Measurements from ENCODE around the gene LIN52.

Gene LIN52

DNA sequence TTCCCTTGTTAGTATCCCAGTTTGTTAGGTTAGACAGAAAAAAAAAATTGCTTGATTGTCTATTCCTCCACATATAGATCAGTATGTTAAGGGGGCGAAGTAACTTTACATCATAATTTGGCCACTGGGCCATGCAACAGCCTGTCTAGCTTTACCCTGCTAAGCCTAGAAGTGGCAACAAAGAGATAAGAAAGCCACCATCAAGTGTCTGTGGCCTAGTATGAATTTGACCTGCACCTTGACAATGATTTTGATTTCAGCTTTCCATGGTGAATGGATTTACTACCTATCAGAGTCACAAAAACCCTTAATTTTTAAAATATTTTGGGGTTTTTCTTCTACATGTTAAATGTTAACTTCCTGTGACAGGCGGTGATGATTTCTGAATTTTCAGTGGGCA, 63.9 kb downstream of the LIN52 start:
- Mint-ChIP-seq H3K36me3 (ENCODE audit: low read depth) (no peaks in the 10 kb centered on the region), H3K9me3 (no peaks in the 10 kb centered on the region), H3K27ac (no peak overlapping the region), H3K27me3 (ENCODE audit: low read depth) (no peaks in the 10 kb centered on the region), H3K4me1 (no peaks in the 10 kb centered on the region), H3K4me3 (no peak overlapping the region)
- TF ChIP-seq, protein P1, sequence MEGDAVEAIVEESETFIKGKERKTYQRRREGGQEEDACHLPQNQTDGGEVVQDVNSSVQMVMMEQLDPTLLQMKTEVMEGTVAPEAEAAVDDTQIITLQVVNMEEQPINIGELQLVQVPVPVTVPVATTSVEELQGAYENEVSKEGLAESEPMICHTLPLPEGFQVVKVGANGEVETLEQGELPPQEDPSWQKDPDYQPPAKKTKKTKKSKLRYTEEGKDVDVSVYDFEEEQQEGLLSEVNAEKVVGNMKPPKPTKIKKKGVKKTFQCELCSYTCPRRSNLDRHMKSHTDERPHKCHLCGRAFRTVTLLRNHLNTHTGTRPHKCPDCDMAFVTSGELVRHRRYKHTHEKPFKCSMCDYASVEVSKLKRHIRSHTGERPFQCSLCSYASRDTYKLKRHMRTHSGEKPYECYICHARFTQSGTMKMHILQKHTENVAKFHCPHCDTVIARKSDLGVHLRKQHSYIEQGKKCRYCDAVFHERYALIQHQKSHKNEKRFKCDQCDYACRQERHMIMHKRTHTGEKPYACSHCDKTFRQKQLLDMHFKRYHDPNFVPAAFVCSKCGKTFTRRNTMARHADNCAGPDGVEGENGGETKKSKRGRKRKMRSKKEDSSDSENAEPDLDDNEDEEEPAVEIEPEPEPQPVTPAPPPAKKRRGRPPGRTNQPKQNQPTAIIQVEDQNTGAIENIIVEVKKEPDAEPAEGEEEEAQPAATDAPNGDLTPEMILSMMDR (IDR thresholded peaks at IDR 0.05; ENCODE audit: unreplicated experiment in 3 of 3) = no peak

DNA sequence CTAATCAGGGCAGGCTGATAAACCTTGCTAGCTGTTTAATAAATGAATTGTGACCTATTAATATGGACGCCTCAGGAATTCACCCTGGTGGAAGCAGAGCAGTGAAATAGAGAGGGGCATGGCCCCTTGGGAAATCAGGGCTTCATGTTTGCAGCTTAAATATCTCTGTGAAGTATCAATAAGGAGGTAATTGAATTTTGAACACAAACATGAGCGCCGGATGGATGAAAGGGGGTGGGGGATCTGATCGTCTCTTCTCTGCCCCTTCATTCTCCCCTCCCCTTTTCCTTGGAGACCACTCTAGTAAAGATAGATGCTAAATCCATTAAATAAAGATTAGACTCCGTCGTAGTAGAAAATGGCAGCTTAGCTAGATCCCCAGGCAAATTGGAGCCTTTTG, 70.5 kb downstream of the LIN52 start:
- TF ChIP-seq, protein P1 (IDR thresholded peaks at IDR 0.05; ENCODE audit: unreplicated experiment in 3 of 3) = no peak
- Mint-ChIP-seq H3K36me3 (ENCODE audit: low read depth) (no peaks in the 10 kb centered on the region), H3K4me1 (no peaks in the 10 kb centered on the region), H3K27me3 (ENCODE audit: low read depth) (no peaks in the 10 kb centered on the region), H3K27ac (no peak overlapping the region), H3K4me3 (no peak overlapping the region), H3K9me3 (no peaks in the 10 kb centered on the region)

DNA sequence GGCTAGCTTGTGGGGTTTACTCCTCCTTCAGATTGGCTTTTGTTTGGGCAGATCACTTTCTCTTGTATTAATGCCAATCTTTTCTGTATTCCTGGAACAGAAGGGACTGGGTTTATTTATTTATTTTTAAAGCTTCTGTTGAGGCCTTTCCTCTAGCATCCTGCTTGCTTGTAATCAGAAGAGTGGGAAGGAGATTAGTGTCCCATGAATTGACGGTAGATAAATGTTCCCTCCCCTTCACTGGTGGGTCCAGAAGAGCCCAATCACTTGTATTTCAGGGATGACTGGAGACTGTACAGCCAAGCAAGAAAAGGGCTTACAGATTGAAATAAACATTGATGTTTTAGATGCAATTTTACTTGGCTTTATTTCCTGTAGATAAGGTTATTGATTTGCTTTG, 71.0 kb downstream of the LIN52 start:
- Mint-ChIP-seq H3K4me1 (no peaks in the 10 kb centered on the region), H3K27me3 (ENCODE audit: low read depth) (no peaks in the 10 kb centered on the region), H3K36me3 (ENCODE audit: low read depth) (no peaks in the 10 kb centered on the region), H3K4me3 (no peak overlapping the region), H3K9me3 (no peaks in the 10 kb centered on the region), H3K27ac (no peak overlapping the region)
- TF ChIP-seq, protein P1 (IDR thresholded peaks at IDR 0.05; ENCODE audit: unreplicated experiment in 3 of 3) = no peak

DNA sequence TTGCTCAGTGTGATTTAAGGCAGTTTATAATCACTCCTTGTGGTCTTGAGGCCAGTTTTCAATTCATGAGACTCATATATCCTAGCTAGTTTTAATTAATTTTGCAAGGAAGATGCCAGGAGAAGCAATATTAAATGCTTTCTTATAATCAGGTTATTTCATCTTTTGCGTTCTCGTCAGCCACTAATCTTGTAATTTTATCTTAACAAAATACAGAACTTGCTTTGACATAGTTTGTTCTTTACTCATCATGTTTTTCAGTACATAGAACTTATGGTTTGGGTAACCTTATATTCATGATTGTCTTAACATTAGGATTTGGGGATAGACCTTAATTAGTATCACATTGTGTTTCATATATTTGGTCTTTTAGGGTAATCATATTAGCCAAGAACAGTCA, 76.0 kb downstream of the LIN52 start:
- Mint-ChIP-seq H3K4me1 (no peaks in the 10 kb centered on the region), H3K36me3 (ENCODE audit: low read depth) (no peaks in the 10 kb centered on the region), H3K27ac (peak overlapping the region in 1 of 3 experiments; percentile 10), H3K4me3 (no peak overlapping the region), H3K27me3 (ENCODE audit: low read depth) (no peaks in the 10 kb centered on the region), H3K9me3 (no peaks in the 10 kb centered on the region)
- TF ChIP-seq, protein P1 (IDR thresholded peaks at IDR 0.05; ENCODE audit: unreplicated experiment in 3 of 3) = no peak

DNA sequence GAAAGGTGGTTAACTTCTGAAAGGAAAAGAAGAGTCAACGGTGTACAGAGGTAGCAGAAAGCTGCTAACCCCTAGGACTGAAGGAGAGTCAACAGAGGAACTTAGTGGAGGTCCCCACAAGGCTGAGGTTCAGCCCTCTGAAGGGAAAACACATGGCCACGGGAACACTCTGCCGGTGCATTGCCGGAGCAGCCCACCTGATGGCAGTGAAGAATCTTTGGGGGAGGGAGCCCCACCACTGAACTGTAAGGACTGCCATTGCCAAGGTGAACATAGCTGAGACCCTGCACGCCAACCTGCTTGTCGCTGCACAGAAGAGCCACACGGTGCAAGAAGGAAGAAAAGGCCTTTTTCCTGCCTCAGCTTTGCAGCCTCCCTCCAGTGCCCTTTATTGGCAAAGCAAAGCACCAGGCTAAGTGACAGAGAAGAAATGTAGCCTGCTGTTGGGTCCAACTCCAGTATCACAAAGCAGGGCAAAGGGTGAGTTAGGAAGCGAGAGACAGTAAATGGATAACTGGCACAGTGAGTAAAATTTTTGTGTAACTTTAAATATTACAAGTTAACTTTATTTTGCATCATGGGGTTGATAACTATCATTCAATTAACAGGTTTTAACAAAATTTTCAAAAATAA, 76.9 kb downstream of the LIN52 start:
- Mint-ChIP-seq H3K4me3 (no peak overlapping the region), H3K4me1 (no peaks in the 10 kb centered on the region), H3K36me3 (ENCODE audit: low read depth) (no peaks in the 10 kb centered on the region), H3K27me3 (ENCODE audit: low read depth) (no peaks in the 10 kb centered on the region), H3K9me3 (no peaks in the 10 kb centered on the region), H3K27ac (peak overlapping the region in 1 of 3 experiments; percentile 46)
- TF ChIP-seq, protein P1 (IDR thresholded peaks at IDR 0.05; ENCODE audit: unreplicated experiment in 3 of 3) = no peak

DNA sequence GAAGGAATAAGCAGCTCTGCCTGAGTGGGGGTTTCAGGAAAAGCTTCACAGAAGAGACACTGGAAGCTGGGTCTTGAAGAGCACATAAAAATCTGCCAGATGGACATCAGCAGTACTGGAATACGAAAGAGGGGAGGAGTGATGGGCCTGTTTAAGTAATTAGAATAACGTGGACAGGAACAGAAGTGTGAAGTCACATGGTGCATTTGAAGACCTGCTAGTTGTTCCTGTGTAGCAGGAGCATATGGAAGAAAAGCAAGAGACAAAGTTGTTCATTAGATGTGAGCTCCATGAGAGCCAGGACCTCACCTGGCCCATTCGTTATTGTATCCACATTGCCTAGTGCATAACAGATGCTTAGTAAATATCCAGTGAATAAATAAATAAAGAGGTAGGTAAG, 85.2 kb downstream of the LIN52 start:
- H3K9me3 Mint-ChIP-seq = no peaks in the 10 kb centered on the region
- no peaks in the 10 kb centered on the region for H3K4me1 Mint-ChIP-seq
- TF ChIP-seq, protein P1 (IDR thresholded peaks at IDR 0.05; ENCODE audit: unreplicated experiment in 3 of 3) = no peak
- no peaks in the 10 kb centered on the region for H3K36me3 Mint-ChIP-seq (ENCODE audit: low read depth)
- H3K27ac Mint-ChIP-seq = no peak overlapping the region
- no peak overlapping the region for H3K4me3 Mint-ChIP-seq
- H3K27me3 Mint-ChIP-seq (ENCODE audit: low read depth) = no peaks in the 10 kb centered on the region

All from nephron (organoid).